ENCODE data around the gene ARHGAP24.

ARHGAP24 gene

DNA sequence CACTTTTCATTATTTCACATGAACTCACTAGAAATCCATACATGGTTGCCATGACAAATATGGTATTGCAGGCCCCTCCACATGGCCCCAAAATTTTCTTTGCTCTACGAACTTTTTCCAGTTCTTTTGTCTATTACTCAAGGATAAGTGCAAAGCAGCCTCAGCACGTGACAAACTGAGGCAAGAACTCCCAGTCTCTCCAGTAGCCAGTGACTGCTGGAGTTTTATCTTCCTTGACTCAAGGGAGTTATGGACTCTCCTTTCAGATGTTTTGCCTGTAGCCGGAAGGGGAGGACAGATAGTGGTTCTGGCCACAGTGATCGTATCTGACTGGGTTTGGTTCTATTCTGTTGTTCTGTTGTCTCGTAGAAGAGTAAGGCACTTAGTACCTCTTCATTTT, 105.5 kb downstream of the ARHGAP24 start:
- no peak for DNase-seq (ENCODE audit: low spot score)

DNA sequence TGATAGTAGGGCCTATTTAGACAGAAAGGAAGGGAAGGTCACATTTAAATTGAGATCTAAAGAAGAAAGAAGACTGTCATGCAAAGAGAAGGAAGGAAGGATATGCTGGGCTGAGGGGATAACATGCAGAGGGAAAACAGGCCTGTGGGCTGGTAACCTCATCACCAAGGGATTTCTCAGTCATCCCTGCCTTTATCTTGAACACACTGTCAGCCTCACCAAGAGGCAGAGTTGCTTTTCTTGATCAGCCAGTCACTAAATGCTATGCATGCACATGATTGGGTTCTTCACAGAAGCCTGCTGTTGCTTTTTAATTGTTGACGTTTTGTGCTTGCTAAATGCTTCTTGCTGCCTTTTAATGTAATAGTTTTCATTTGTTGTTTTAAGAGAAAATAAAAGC, 113.0 kb downstream of the ARHGAP24 start:
- no peak for DNase-seq (ENCODE audit: low spot score)

DNA sequence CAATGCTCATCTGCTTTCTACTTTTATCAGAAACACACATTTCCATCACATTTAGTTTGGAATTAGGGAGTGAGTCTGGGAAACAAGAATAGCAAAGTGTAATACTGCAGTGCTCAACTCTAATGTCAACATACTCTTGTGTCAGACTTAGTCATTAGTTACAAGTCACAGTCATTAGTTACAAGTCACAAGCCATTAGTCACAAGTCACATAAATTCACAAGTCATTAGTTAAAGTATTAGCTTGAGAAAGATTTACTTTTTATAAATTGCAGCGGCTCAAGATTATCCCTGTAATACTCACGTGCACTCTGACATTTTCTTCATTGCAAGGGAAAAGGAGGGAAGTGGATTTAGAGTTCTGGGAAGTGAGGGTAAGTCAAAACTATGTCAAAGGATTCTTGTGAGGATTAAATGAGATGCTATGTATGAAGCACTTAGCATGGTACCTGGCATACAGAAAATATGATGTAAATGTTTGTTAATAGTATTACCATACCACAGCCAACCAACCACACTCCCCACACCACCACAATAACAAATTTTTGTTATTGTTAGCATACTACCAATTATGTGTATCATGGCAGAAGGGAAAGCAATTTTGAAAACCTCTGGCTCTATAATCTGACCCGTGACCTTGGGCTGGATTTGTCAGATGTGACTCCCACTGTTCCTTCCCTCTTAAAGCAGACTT, 116.6 kb downstream of the ARHGAP24 start:
- DNase-seq (ENCODE audit: low spot score) = no peak

DNA sequence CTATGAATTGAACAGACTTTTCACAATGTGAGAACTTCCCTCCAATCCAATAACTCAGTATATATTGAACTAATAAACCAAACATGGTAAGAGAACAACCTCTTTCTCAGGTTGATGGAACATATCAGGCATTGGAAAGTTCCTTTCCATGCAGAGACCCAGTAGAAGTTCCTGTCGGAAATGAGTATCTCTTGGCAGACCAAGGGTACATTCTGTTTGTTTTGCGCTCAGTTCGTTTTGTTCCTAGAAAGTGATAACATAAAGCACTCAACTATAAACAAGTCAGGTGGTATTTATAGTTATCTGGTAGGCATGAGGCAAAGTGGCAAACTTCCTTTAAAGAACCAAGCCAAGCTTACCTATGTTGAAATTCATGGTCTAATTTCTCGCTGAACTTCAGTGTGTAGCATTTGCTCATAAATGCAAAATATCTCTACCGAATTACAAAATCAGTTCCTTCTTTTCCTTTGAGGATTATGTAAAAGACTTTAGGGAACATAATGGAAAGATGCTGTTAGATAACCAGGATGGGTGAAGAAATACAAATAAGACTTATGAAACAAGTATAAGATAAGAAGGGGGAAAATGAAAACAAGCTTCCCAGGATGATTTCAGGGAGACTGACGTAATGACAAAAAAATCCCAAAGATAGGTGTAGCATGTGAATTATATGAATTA, 120.3 kb downstream of the ARHGAP24 start:
- no peak for DNase-seq (ENCODE audit: low spot score)

DNA sequence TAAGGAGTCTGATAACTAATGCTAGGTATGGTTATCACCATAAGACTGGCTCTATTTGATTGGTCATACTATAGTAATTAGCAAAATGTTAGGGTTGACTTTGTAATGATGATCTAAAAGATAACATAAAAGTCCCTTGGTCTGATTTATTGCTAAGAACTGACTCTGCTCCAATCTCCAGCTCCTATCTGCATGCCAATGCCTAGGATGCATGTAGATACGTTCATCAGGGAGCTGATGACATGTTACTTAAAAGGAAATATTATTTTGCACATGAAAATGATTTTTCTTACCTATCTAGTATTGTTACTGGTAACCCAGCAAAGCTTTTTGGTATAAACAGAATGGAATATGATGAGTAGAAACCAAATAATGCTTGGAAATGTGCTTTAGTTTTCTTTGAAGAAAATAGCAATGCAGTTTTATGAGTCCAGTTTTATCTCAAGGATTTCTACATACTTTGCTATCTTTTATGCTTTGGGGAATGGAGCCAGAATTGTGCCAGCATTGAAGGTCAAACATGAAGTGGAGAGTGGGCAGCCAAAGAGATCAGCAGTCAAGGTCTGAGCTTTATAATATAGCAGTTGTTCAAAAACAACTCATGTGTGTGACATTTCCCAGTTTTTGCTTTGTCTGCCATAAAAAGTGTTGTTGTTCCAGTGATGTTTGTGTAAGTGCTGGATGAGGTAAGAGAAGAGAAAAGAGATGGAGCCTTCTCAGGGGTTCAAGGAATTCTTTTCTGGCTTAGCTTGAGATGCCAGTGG, 121.0 kb downstream of the ARHGAP24 start:
- DNase-seq (ENCODE audit: low spot score) = no peak

DNA sequence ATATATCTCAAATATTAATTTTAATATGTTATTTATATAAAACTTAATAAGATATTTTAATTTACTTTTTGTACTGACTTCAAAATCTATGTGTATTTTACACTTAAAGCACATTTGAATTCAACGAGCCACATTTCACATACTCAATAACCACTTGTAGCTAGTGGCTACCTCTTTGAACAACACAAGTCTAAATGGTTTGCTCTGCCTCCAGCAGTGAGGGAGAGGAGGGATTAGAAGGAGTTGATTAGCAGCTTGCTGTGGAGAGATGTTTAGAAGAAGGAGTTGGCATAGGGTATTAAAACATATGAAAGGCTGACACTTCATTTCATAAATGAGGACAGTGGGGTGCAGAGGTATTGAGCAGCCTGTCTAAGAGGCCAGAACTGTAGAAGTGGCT, 124.0 kb downstream of the ARHGAP24 start:
- DNase-seq (ENCODE audit: low spot score) = no peak

DNA sequence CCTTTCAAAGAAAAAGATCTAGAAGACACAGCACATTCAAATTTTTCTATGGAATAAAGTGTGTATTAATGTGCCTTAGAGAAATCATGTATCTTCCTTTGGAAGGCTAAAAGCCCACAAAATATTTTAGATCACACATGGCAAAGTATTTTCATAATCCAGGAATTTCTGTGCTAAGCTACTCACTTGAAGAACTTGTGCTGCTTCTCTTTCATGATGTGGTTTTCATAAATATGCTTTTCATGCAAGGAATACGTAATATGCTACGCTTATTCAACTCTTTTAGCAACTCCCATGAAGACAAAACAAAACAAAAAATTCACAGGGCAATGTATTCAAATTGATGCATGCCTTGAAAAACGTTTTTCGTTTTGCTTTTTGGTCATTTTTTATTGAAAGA, 125.6 kb downstream of the ARHGAP24 start:
- no peak for DNase-seq (ENCODE audit: low spot score)

DNA sequence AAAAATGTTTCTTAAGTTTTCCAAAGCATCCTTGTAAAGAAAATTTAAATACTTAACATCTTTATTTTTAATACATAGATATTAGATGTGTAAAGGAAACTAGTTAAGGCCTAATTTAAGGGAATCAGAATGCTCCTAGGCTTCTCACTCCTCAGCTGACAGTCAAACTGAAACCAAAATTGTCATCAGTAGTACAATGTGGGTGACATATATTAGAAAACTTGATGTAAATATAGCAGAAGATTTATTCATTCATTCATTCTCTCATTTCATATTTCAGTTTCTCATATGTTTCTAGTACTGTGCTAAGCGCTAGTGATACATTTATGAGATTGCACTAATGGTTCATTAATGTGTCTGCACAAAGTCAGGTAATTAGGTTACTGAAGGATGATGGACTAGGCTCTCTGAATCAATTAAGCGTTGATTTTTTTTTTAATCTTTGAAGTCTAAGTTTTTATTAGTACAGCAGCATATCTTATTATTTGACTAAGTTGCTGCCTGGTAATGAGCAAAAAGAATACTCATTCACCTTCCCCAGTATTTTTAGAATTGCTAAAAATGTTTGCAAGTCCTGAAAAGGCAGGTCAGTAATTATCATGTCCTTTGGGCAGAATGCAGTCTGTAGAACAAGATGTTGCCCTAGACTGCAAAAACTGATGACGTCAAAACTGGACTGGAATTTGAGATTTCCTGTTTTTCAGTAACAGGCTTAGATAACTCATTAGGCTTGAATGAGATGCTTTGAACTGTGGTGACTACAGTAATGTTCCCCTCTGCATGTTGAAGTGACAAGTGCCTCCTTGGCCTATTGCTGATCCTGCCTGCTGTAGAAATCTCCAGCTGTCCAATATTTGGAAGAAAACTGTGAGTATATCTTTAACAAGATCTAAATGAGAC, 128.7 kb downstream of the ARHGAP24 start:
- DNase-seq (ENCODE audit: low spot score) = no peak

DNA sequence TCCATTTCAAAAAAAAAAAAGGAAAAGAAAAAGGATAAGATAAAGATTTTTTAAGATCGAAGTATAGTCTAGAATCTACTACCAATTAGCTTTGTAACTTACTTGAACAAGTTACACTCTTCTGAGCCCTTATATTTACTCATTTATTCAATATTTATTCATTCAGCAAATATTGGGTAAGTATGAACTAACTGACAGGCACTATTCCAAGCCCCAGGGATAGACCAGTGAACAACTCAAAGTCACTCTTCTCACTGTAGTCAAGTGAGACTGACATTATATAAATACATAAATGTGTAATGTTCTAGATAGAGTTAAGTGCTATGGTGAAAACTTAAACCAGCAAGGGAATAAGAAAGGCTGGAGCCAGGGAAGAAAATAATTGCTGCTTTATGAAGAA, 131.6 kb downstream of the ARHGAP24 start:
- DNase-seq (ENCODE audit: low spot score) = no peak

DNA sequence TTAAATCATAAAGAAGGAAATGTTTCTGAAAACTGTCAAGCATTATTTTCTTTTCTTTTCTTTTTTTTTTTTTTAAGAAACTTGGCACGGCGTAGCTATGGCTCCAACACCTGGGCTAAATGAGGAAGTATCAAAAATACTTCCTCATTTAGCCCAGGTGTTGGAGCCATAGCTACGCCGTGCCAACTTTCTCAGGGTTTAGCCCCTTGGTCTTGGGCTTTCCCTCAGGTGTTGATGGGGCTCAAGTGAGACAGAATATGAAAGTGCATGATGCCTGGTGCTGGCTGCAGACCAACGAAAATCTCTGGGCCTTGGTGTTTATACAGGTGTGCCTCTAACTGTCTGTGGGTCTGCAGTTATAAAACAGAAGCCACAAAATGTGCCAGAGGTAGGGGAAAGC, 132.7 kb downstream of the ARHGAP24 start:
- no peak for DNase-seq (ENCODE audit: low spot score)

DNA sequence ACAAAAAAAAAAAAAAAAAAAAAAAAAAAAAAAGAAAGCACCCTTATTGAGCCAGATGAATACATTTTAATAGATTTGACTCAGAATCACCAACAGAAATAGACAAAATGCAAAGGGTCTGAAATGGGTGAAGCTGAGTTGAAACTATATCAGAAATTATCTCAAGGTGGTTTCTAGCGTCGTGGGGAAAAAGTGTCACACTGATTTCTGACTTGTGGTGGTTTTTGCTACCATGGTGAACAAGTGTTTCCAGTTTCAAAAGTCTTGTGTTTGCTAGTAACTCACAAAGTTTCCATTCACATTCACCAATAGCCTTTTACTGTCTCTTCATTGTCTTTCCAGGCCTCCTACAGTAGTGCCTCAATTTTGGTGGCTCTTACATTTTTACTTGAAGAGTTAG, 135.5 kb downstream of the ARHGAP24 start:
- no peak for DNase-seq (ENCODE audit: low spot score)

DNA sequence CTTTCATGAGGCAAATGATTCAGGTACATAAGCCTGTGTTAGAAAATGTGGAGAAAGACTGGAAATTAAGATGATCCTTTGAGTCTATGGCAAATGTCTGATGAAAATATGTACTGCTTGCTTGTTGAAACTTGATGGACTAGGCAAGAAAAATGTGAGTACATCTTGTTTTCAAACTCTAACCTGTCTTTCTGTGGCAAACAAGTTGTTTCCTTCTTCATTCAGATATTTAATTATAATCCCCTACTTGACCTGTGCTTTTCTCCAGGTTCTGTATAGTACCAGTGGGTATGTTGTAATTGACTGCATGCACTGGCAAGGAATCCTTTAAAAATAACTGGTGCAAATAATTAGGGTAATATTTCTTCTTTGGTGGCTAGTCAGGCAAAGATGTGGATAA, 136.7 kb downstream of the ARHGAP24 start:
- DNase-seq (ENCODE audit: low spot score) = no peak

DNA sequence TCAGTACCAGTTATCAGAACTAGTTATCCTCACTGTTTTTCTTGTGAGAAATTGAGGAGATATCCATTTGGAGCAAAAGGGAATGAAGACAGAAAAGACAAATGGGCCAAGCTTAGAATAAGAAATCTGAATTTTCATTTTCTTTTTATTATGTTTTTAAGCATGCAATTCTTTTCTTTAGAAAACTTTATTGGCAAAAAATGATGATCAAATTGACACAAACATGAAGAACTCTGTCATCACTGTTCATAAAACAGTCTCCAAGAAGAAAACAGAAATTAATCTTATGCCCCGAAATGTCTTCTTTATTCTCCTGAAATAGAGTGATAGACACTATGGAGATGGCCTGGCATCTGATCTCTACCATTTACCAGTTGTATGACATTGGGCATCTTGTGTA, 139.0 kb downstream of the ARHGAP24 start:
- DNase-seq (ENCODE audit: low spot score) = no peak

DNA sequence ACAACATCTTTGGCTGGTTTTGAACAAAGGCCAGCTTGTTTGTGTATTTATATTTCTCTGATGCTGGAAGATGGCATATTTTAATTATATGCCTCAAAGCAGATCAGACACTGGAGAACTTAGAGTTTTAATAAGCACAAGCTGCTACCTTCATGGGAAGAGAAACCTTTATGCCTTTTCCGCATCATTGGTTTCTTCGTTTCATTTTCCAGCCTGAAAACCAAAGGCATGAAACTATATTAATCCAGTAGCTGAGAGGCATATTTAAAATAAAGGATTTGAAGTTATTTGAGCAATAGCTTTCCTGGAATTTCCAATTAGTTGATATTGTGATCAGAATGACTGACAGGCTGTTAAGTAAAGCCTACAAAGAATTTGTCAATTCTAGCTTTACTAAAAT, 141.0 kb downstream of the ARHGAP24 start:
- DNase-seq (ENCODE audit: low spot score) = no peak

DNA sequence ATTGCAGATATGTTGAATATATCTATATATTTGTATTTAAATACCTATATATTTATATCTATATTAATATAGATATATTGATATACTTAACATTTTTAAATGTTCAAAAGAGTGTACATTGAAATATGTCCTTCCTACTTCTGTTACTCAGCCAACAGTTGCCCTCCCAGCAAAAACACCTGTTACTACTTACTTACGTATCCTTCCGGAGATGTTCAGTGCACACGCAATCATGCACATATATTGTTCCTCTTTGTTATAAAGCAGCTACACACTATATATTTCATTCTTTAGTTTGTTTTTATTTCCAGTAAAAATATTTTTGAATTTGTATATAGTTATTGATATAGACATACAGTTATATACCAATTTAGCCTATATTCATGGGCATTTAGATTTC, 142.3 kb downstream of the ARHGAP24 start:
- DNase-seq (ENCODE audit: low spot score) = no peak

DNA sequence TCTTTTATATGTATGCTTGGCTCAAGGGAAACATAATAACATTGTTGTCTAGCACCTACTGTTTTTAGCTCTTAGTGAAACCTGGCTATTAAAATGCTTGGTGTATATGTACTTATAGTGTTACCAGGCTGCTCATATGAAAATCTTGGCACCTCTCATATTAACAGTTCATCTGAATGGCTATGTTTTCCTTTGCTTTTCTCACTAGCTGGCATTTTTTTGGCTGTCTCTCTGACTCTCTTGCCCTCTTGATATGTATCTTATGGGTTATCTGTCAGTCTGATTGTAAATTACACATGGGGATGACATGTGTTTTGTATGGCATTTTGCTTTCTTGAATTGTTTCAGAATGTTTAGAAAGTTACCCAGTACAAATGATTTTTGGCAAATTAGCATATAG, 158.0 kb downstream of the ARHGAP24 start:
- DNase-seq (ENCODE audit: low spot score) = no peak

DNA sequence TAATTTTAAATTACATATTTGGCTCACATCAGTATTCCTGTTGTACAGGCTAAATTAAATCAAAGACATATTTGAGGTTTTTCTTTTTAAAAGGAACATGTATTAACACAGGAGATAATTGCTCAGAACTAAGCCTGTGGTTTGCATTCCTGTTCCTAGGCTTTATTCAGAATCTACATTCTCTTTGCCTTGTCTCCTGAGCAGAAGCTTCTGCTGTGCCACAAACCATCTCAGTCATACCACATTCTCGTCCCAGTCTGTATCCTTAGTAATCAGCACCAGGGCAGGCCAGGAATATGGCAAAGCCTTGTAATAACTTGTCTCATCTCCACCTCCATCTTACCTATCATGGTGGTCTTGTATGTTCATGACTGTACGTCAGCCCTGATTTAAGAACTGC, 162.8 kb downstream of the ARHGAP24 start:
- DNase-seq (ENCODE audit: low spot score) = peak; percentile 1

DNA sequence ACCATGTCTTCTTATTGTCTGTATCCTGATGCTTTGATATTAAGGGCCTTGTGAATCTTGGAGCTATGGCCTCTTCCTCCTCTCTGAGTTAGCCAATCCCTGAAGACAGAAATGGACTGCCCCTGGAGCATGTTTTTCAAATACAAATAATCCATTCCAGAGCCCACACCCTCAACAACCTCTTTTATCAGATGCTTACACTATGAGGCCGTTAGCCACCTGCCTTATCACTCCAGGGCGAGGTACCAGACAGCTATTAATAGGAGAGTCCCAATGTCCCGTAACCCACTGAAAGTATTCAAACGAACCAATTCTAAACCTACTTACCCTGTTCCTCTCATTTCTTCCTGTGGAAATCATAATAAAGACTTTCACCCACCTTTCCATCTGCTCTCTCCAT, 165.0 kb downstream of the ARHGAP24 start:
- no peak for DNase-seq (ENCODE audit: low spot score)

DNA sequence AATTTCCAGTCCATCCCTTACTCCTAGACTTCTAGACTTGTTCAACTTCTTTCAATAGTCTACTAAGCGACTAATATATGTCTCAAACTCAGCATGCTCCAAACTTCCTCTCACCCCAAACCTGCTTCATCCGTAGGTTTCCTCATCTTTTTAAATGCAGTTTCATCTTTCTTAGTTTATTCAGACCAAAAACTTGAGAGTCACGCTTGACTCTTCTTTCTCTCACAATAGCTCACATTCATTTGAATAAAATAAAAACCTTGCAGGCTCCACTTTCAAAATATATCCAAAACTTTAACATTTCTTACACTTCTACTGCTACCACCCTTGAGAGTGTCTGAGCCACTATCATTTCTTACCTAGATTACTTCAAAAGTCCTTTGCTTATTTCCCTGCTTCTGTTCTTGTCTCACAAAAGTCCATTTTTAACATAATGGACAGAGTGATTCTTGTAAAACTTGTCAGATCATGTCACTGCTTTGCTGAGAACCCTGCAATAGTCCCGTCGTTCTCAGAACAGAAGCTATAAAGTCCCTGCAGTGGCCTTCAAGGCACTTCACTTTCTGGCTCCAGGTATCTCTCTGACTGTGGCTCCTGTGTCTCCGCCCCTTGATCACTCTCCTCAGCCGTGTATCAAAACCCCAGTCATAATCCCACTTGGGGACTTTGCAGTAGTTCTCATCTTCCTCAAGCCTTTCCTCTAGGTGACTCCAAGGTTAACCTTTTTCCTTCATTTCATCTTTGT, 167.6 kb downstream of the ARHGAP24 start:
- no peak for DNase-seq (ENCODE audit: low spot score)

DNA sequence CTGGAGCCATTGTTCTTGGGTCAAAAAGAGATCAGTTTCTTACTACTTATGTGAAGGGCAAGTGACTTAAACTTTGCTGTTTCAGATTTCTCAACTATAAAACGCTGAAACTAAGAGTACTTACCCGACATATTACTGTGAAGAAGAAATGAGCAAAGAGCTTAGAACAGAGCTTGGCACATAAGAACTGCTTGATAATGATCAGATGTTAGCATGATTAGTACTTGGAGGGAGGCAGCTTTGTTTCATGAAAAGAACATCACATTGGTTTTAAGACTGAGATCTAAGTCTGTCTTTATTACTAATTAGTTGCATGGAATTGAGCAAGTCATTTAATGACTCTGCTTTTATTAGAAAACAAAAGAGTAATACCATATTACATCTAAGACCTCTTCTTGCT, 169.1 kb downstream of the ARHGAP24 start:
- no peak for DNase-seq (ENCODE audit: low spot score)

DNA sequence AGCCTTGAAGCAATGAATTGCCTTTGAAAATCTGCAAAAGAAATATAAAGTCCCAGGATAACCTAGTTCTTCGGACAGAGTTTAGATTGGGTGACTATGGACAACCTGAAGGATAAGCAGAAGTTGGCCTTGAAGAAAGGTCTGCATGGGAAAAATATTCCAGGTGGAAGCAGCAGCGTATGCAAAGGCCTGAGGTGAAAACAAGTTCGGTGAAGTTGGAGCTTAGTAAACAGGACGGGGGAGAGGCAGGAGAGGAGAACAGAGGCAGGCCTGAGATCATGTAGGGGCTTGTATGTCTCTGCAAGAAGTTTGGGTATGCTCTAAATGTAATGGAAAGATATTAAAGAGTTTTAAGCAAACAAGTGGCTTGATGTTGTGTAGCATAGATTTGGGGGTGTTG, 176.0 kb downstream of the ARHGAP24 start:
- no peak for DNase-seq (ENCODE audit: low spot score)

All from SW480 (cell line).